NCI-H2171 (cell line): Measurements from ENCODE around the gene MGMT.
"Not testable (repeated sequence)": the region's sequence is repeated elsewhere in the genome, so short reads cannot be mapped to it uniquely, and the experiment has no call there.

Experiments
- DNase-seq: peaks from one replicate; lab custom pipeline; 2025; lab: John Stamatoyannopoulos, UW

MGMT gene

GRCh38 chr10:129466703-129467358, at the start of gene MGMT:
Gene MGMT (plus strand): TSS chr10:129467241.
- DNase-seq: peak; percentile 82

- peak; percentile 52 for DNase-seq
These were observed 49.2 kb upstream of the MGMT start for GRCh38 chr10:129417870-129418269.

GRCh38 chr10:129418496-129419225, 48.4 kb upstream of the MGMT start:
- DNase-seq: no peak

GRCh38 chr10:129419397-129419796, 47.6 kb upstream of the MGMT start:
- DNase-seq: no peak

GRCh38 chr10:129421399-129422010, 45.5 kb upstream of the MGMT start:
- no peak for DNase-seq

GRCh38 chr10:129424978-129425377, 42.1 kb upstream of the MGMT start:
- no peak for DNase-seq

- DNase-seq: no peak
These were observed 40.4 kb upstream of the MGMT start for GRCh38 chr10:129426606-129427005.

- DNase-seq: no peak
These were observed 33.8 kb upstream of the MGMT start for GRCh38 chr10:129433266-129433665.

- DNase-seq: not testable (repeated sequence)
These were observed 31.3 kb upstream of the MGMT start for GRCh38 chr10:129435724-129436123.

GRCh38 chr10:129438024-129438423, 29.0 kb upstream of the MGMT start:
- no peak for DNase-seq

- peak; percentile 49 for DNase-seq
These were observed 26.8 kb upstream of the MGMT start for GRCh38 chr10:129440247-129440646.

GRCh38 chr10:129440722-129441316, 26.2 kb upstream of the MGMT start:
- DNase-seq: no peak

GRCh38 chr10:129441372-129442009, 25.6 kb upstream of the MGMT start:
- DNase-seq: no peak

- DNase-seq: no peak
These were observed 24.2 kb upstream of the MGMT start for GRCh38 chr10:129442866-129443265.

GRCh38 chr10:129444359-129444758, 22.7 kb upstream of the MGMT start:
- DNase-seq: no peak

- no peak for DNase-seq
These were observed 21.4 kb upstream of the MGMT start for GRCh38 chr10:129445436-129446182.

GRCh38 chr10:129446183-129446581, 20.9 kb upstream of the MGMT start:
- DNase-seq: no peak

- DNase-seq: no peak
These were observed 19.6 kb upstream of the MGMT start for GRCh38 chr10:129447486-129447885.

- DNase-seq: no peak
These were observed 19.0 kb upstream of the MGMT start for GRCh38 chr10:129448086-129448485.

GRCh38 chr10:129448539-129448938, 18.5 kb upstream of the MGMT start:
- DNase-seq: no peak

GRCh38 chr10:129449893-129450292, 17.1 kb upstream of the MGMT start:
- no peak for DNase-seq

GRCh38 chr10:129450391-129450790, 16.6 kb upstream of the MGMT start:
- DNase-seq: no peak
